ENCODE data around the gene CD4. TPM values are rescaled to one million over a fixed set of nuclear protein-coding genes. Genes with fewer than 3 reads are reported as not detected.

Gene CD4
- total and polyA plus RNA-seq, 10 of the 15 experiments (the other 5 are each of a cell fraction or from before 2014, with no cell fraction given): 0.24 to 1.6 (median 0.69) TPM

GRCh38 chr12:6840761-6841515 lies 51.6 kb downstream of the CD4 start, which contains the start of gene GNB3:
Gene GNB3, plus strand, starts transcription at chr12:6840925. Its CDS starts 363 bp downstream, at chr12:6841288.
- Histone ChIP-seq H3K9ac (ENCODE audit: control insufficient read depth, insufficient read depth, low read length) (peak within 1 kb of the TSS; percentile 34; the same call in 1 of the 2 replicates), H3K4me2 (ENCODE audit: control insufficient read depth, insufficient read depth) (peak within 1 kb of the TSS; percentile 65), H2AFZ (ENCODE audit: control insufficient read depth, low read depth, low read length) (peak within 1 kb of the TSS; percentile 40), H3K79me2 (ENCODE audit: control insufficient read depth, insufficient read depth, low read length) (no peaks in the 10 kb centered on the region), H4K20me1 (ENCODE audit: control insufficient read depth, insufficient read depth) (no peaks in the 10 kb centered on the region), H3K27me3 (replicated peaks in 1 of 2; ENCODE audit: control insufficient read depth in 2 of 2, insufficient read depth in 2 of 2, low read length in 1 of 2) (no peaks in the 10 kb centered on the region), H3K36me3 (ENCODE audit: control insufficient read depth in 2 of 2, insufficient read depth in 2 of 2, low read length in 1 of 2) (no peaks in the 10 kb centered on the region; a peak in 1 of 4 replicates), H3K4me1 (ENCODE audit: control insufficient read depth, insufficient read depth, low read length) (peaks cover 10% of the 10 kb centered on the region), H3K9me3 (replicated peaks; ENCODE audit: control insufficient read depth, insufficient read depth, low read length) (no peaks in the 10 kb centered on the region), H3K4me3 (no peak within 1 kb of the TSS), H3K27ac (ENCODE audit: control insufficient read depth, insufficient read depth) (no peak within 1 kb of the TSS; the same call in 1 of the 2 replicates)
- 60% methylated on average over 20 of the region's 24 CpGs for WGBS (ENCODE audit: insufficient coverage, insufficient replicate concordance, low lambda C conversion rate, missing lambda C conversion rate)
- ChIA-PET POLR2A (interaction anchor here (0.8 to 1.6 kb wide), 6 partner anchors 8 to 25 kb away, joined by 3 to 7 read pairs (median 4); partner anchors contain the start of gene CDCA3), RAD21 (ENCODE audit: unreplicated experiment) (interaction anchor here (0.9 to 2.3 kb wide), 3 partner anchors 8 to 87 kb away, joined by 3 to 12 read pairs (median 6); partner anchors contain the start of gene MLF2), CTCF (interaction anchor here (0.7 to 1.6 kb wide), 6 partner anchors 16 to 88 kb away, joined by 3 to 5 read pairs (median 3); partner anchors contain the start of genes MLF2 and SPSB2), SMC1A (ENCODE audit: uncharacterized antibody, unreplicated experiment) (interaction anchor here (1.0 to 5.1 kb wide), 4 partner anchors 10 to 88 kb away, joined by 3 to 22 read pairs (median 4); partner anchors contain the start of genes CDCA3, MLF2 and USP5)
- no peak for ATAC-seq
- no TSS peak for BruUV-seq (replicated peaks)
- FAIRE-seq: no peak
- no peak for DNase-seq (ENCODE audit: low read depth, low spot score)
- in situ Hi-C loops (cut with MboI): no loop called here
- intact Hi-C loops (cut with micrococcal nuclease; ENCODE audit: unreplicated experiment): no loop called here
- TF ChIP-seq NFIC (IDR thresholded peaks at IDR 0.05; ENCODE audit: low read depth, low read length) (no peak), CUX1 (IDR thresholded peaks at IDR 0.05; ENCODE audit: insufficient replicate concordance, low read depth, low read length) (no peak), WRNIP1 (IDR thresholded peaks at IDR 0.05; ENCODE audit: borderline replicate concordance, low read depth, low read length) (no peak), REST (IDR thresholded peaks at IDR 0.05; ENCODE audit: low read depth, low read length) (no peak), FOXK2 (IDR thresholded peaks at IDR 0.05) (no peak), NR2C1 (IDR thresholded peaks at IDR 0.05) (no peak), SMC3 (IDR thresholded peaks at IDR 0.05; ENCODE audit: borderline replicate concordance, low read length) (no peak), MEF2A (IDR thresholded peaks at IDR 0.05; ENCODE audit: insufficient read depth, low read depth, low read length) (no peak), EGR1 (IDR thresholded peaks at IDR 0.05; ENCODE audit: borderline replicate concordance in 1 of 2, low read depth in 2 of 2, low read length in 2 of 2) (no peak), JUNB (IDR thresholded peaks at IDR 0.05) (no peak), ETV6 (conservative IDR thresholded peaks at IDR 0.05 in 1 of 2, IDR thresholded peaks at IDR 0.05 in 1 of 2; ENCODE audit: borderline replicate concordance in 1 of 2, low read depth in 1 of 2) (no peak)

Measured in GM12878 (cell line).